ENCODE data around the gene UBE2J1.

The UBE2J1 gene

GRCh38 chr6:89364586-89364985, 12.1 kb upstream of the UBE2J1 start:
- DNase-seq (ENCODE audit: low read depth in 2 of 2), result no peak

GRCh38 chr6:89361171-89361570, 8.6 kb upstream of the UBE2J1 start:
- DNase-seq (ENCODE audit: low read depth in 2 of 2), result no peak

DNA sequence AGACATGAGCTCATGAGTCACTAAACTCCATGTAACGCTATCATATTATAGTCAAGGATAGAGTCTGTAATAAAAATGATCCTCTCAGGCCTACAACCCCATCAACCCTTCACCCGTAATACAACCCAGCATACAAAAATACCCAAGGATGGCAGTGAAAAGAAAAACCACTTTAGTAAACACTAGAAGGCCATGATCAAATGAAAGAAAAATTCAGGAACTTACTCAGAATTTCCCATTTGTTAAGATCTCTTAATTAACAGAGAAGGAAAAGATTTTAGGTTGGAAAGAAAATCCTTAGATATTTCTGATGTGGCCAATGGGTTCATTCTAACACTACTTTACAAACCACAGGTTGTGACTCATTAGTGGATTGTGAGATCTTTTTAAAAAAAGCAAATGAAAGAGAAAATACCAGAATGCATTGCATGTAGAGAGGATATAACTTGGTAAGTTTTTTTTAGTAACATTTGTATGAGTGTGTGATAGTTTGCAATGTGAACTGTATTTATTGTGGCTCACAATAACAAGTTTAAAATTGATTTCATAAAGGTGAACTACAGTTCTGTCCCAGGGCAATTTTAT, 8.0 kb upstream of the UBE2J1 start:
- DNase-seq (ENCODE audit: low read depth in 2 of 2), result no peak

GRCh38 chr6:89359561-89359960, 7.0 kb upstream of the UBE2J1 start:
- DNase-seq (ENCODE audit: low read depth in 2 of 2), result no peak

- DNase-seq (ENCODE audit: low read depth in 2 of 2), result no peak
Observed at GRCh38 chr6:89357390-89357789, 4.9 kb upstream of the UBE2J1 start.

- no peak for DNase-seq (ENCODE audit: low read depth in 2 of 2)
Observed at GRCh38 chr6:89356642-89357170, 4.2 kb upstream of the UBE2J1 start.

DNA sequence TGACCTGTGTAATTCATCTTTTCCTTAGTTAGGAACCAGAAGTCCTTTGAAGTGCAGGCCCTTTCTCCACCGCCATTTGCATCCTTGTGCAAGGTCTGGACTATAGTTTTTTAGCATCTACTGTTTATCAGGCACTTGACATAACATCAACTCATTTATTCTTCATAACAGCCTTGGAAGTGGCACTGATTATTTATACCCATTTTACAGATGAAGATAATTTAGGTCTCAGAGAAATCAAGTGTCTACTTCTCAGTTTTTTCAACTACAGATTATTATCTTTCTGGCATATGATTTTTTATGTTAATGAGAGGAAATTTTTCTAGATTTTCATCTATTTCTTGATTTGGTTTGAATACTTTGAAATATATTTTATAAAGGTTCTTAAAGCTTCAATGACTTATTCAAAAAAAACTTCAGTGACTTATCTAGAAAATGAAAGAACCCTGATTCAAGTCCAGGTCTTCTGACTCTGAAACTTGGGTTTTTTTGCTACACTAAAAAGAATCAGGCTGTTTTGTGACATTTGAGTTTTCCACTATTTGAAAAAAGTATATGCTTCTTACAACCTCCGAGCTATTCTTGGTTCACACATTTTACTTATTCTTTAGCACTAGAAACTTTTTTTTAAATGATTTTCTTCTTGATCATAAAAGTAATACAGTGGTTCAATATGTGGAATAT, 3.1 kb upstream of the UBE2J1 start:
- no peak for DNase-seq (ENCODE audit: low read depth in 2 of 2)

DNA sequence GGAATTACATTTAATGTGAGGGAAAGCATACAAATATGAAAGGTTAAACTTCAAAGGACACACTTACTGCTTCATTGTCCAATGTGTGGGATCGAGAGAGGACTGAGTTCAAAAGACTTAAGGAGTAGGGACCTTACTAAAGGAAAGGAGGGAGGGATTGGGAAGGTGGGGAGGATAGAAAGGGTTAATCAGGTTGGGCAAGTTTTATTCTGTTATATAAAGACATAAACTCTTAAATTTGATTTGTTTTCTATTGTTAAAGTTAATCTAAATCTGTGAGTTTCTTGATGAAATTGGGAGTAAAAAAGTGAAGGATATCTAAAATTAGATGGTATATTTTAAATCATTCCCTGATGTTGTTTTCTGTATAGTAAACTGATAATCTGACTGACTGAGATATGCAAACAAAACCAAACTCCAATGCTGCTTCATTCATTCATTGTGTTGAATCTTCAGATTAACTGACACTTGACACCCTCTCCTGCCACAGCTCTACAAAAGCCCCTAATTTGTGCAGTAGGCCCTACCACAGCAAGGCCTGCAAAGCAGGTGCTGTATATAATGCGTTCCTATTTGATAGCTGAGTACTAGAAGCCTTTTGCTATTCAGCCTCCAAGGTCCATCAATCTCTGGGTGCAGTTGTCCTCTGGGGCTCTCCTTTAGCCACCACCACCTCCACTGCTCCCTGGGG, 1.3 kb upstream of the UBE2J1 start:
- no peak for DNase-seq (ENCODE audit: low read depth in 2 of 2)

GRCh38 chr6:89353118-89353556, 615 bp upstream of the UBE2J1 start:
- DNase-seq (ENCODE audit: low read depth in 2 of 2), result no peak

- no peak for DNase-seq (ENCODE audit: low read depth in 2 of 2)
Observed at GRCh38 chr6:89351671-89352277, 748 bp downstream of the UBE2J1 start.

- no peak for DNase-seq (ENCODE audit: low read depth in 2 of 2)
Observed at GRCh38 chr6:89350281-89350966, 2.1 kb downstream of the UBE2J1 start.

GRCh38 chr6:89348372-89348771, 4.2 kb downstream of the UBE2J1 start:
- DNase-seq (ENCODE audit: low read depth in 2 of 2), result no peak

DNA sequence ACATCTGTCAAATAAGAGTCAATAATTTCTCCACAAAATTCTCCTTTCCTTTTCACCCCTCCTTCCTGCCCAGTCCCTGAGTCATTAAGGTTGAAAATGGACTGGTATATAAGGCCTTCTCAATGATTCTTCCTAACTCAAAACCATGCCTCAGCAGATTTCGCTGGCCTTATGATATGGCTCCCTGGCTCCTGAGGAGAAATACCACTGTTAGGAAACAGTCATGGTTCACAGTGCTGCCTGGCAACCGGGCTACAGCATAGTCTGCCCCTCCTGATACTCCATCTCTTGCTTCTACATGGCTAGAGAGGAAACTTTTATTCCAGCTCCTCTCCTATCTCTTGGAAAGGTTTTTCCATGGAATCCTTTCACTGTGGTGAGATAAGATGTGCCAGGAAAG, 4.7 kb downstream of the UBE2J1 start:
- DNase-seq (ENCODE audit: low read depth in 2 of 2), result no peak

DNA sequence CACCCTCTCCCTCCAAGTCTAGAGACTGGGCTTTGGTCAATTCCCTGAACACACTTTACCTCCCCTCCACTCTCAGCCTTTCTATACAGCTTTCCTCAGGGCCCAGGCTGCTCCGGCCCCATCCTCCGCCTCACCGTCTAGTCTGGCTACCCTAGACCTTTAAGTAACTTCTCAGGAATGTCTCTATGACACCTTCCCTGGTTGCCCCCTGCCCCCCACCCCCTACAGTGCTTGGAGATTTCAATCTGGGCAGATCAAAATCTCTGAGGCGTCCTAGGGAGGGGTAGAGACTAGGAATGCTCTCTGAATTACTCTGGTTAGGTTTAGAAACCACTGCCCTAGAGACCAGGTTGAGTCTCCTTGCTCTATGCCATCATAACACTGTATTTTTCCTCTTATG, 6.1 kb downstream of the UBE2J1 start:
- no peak for DNase-seq (ENCODE audit: low read depth in 2 of 2)

DNA sequence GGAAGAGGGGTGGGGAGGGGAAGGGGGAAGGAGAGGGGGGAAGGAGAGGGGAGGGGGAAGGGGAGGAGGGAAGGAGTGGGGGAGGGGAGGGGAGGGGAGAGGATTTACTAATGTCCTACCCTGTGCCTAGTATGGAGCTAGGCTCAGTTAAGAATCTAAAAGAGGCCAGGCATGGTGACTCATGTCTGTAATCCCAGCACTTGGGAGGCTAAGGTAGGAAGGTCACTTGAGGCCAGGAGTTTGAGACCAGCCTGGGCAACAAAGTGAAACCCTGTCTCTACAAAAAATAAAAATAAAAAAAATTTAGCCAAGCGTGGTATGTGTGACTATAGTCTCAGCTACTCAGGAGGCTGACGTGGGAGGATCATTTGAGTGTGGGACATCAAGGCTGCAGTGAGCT, 13.0 kb downstream of the UBE2J1 start:
- no peak for DNase-seq (ENCODE audit: low read depth in 2 of 2)

DNA sequence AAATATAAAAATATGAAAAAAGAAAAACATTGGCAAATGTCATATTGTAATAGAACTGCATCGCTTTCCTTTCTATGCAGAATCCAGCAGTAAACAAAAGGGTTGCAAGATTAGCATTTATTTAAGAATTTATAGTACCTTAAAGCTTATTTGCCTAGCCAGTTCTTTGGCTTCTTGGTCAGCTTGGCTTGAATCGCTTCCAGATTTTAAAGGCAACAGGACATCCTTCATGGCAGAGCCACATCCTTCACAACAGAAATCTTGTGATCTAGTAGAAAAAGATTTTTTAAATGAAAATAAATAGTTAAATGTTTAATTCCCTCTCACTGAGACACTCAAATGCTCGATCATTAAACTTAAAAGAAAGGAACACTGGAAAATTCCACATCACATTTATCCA, 17.4 kb downstream of the UBE2J1 start:
- no peak for DNase-seq (ENCODE audit: low read depth in 2 of 2)

- no peak for DNase-seq (ENCODE audit: low read depth in 2 of 2)
Observed at GRCh38 chr6:89330910-89331309, 21.6 kb downstream of the UBE2J1 start.

DNA sequence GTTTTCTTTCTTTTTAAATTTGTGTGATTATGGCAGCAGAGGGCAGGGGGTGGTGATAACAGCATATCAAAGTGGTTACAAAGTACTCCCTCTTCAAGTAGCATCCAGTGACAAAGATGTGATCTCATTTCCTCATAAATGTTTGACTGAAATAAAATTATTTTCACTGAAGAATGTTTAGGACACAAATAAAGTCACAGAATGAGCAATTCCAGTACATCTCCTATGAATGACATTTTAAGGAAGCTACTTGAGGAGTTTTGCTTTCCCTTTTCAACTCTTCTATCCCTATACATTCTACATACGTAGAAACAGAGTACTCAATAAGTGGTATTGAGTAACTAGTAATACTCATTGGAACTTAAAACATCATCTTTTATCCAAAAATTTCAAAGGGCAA, 23.5 kb downstream of the UBE2J1 start:
- DNase-seq (ENCODE audit: low read depth in 2 of 2), result no peak

DNA sequence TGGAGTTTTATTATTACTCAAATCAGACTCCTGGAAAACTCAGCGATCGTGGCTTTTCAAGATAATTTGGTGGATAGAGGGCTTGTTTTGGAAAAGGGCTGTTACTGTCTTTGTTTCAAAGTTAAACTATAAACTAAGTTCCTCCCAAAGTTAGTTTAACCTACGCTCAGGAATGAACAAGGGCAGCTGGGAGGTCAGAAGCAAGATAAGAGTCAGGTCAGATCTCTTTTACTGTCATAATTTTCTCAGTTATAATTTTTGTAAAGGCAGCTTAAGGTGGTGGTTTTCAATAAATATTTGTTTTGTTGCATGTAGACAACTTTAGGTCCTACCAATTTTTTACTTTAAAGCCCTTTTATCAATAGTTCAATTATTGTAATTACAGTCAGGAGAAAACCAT, 28.2 kb downstream of the UBE2J1 start:
- no peak for DNase-seq (ENCODE audit: low read depth in 2 of 2)

- no peak for DNase-seq (ENCODE audit: low read depth in 2 of 2)
Observed at GRCh38 chr6:89323511-89323971, 29.0 kb downstream of the UBE2J1 start.

DNA sequence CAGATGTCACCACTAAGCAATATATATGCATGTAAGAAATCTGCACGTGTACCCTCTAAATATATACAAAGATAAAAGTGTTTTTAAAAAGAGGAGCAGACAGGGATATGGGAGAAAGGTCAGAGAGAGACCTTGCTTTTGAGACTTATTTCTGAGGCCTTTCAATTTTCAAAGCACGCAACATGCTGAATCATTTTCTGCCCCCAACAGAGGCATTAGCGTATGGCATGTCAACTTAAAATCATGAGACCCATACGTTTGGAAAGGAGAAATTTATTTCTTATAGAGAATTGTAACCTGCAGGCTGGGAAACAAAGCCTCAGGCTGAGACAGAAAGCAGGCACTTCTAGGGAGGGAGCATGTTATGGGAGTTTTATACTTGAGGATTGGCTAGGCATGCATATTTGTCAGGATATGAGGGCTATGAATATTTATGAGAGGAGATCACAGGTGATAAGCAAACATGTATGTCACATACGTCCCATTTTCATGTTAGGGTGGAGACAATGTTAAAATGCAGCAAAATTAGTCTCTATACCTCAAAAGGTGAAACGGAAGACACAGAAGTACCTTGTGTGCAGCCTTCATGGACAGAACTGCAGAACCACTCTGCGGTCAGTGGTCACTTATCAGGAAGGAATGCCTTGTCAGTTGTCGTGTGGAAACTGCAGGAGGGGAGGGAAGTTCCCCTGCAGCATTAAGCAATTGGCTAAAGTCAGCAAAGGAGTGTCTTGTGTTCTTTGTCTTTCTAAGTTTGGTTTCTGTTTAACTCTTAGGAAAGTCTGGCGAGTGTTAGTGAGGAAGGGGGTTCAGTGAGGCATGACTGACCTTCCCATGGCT, 31.2 kb downstream of the UBE2J1 start:
- DNase-seq (ENCODE audit: low read depth in 2 of 2), result no peak
